Spleen (tissue), 11 donors: ENCODE results near the gene SEC14L6. TPM values are rescaled to one million over a fixed set of nuclear protein-coding genes. Genes with fewer than 3 reads are reported as not detected.
"Not testable (repeated sequence)": the region's sequence is repeated elsewhere in the genome, so short reads cannot be mapped to it uniquely, and the experiment has no call there.

ENCODE experiments used
- DNase-seq: peaks from one replicate; pipeline ENCODE4 v3.0.0-alpha.2; 2020
- H3K27ac ChIP-seq, 8 donors: fragments of 200-600 bp; sonication (generic) in 7 of 8; 1 replicate in 4 of 8; 2 replicates in 4 of 8; pipeline versions ENCODE4 v1.5.0 to v1.8.0; 2016 to 2021; ENCODE audit warnings: inconsistent platforms in 4 of 8, mild to moderate bottlenecking in 4 of 8, moderate library complexity in 1 of 8
- H3K27me3 ChIP-seq, 7 donors: fragments of 200-600 bp; sonication (generic) in 6 of 7; replicated peaks in 1 of 7; 1 replicate in 4 of 7; 2 replicates in 3 of 7; pipeline versions ENCODE4 v1.5.0 to v1.8.0; 2016 to 2021; ENCODE audit warnings: inconsistent platforms in 3 of 7, mild to moderate bottlenecking in 1 of 7
- H3K36me3 ChIP-seq, 6 donors: fragments of 200-600 bp; sonication (generic) in 5 of 6; 1 replicate in 4 of 6; 2 replicates in 2 of 6; pipeline versions ENCODE4 v1.5.0 to v1.8.0; 2016 to 2021; ENCODE audit warnings: inconsistent platforms in 2 of 6
- H3K4me1 ChIP-seq, 6 donors: fragments of 200-600 bp; sonication (generic) in 5 of 6; 1 replicate in 3 of 6; 2 replicates in 3 of 6; pipeline versions ENCODE4 v1.5.0 to v1.8.0; 2016 to 2021; ENCODE audit warnings: inconsistent platforms in 3 of 6
- H3K4me3 ChIP-seq, 8 donors: fragments of 200-600 bp; sonication (generic) in 7 of 8; 1 replicate in 4 of 8; 2 replicates in 4 of 8; pipeline versions ENCODE4 v1.5.0 to v1.8.0; 2016 to 2021; ENCODE audit warnings: inconsistent platforms in 4 of 8, mild to moderate bottlenecking in 4 of 8, moderate library complexity in 2 of 8
- H3K9me3 ChIP-seq, 8 donors: fragments of 200-600 bp; sonication (generic) in 7 of 8; 1 replicate in 4 of 8; 2 replicates in 4 of 8; pipeline versions ENCODE4 v1.5.0 to v1.8.0; 2016 to 2021; ENCODE audit warnings: inconsistent platforms in 4 of 8
- CTCF ChIP-seq, 11 experiments: fragments of 200-600 bp in 7 of 11; fragments of 450-650 bp in 4 of 11; sonication (generic) in 4 of 11; IDR thresholded peaks in 8 of 11; conservative IDR thresholded peaks in 3 of 11; 1 replicate in 7 of 11; 2 replicates in 4 of 11; pipeline versions ENCODE4 v1.4.0 to v1.8.0; 2016 to 2021; ENCODE audit warnings: antibody characterized with exemption in 11 of 11, inconsistent platforms in 4 of 11, mild to moderate bottlenecking in 1 of 11
- POLR2A ChIP-seq, 3 donors: fragments of 450-650 bp; IDR thresholded peaks; one replicate each; pipeline ENCODE4 v1.5.1; 2017; ENCODE audit warnings: antibody characterized with exemption in 3 of 3, mild to moderate bottlenecking in 1 of 3
- POLR2AphosphoS5 ChIP-seq, 3 donors: sonication (generic); formaldehyde crosslinking; IDR thresholded peaks; one replicate each; pipeline ENCODE4 v1.5.1; 2017; ENCODE audit warnings: antibody characterized with exemption in 3 of 3
- WGBS, 5 donors: extraction: QIAGEN DNeasy Blood & Tissue Kit in 3 of 5; methylation state at CpG; one replicate each; pipeline versions ENCODE4 v1.1.5 to v1.1.7; 2013 to 2018; 5-methylcytosine and 5-hydroxymethylcytosine counted together
- intact Hi-C: fragments of 100-400 bp; cut with DNase I; formaldehyde crosslinking; loops from one replicate; pipeline ENCODE4 v1.15.0; 2023; ENCODE audit warnings: low total_unique reads
- polyA plus RNA-seq, 3 donors: library from polyadenylated mRNA; stranded (reverse); fragments of 200-250 nt; gene quantifications; one replicate each; pipeline ENCODE4 v1.2.1, GENCODE V29; 2013
- total RNA-seq, 7 donors: library from RNA; depleted of rRNA in 3 of 7; stranded (reverse); fragments of >200 nt in 3 of 7; fragmentation: NEBNext Ultra II Directional in 4 of 7; extraction: Animal tissue kit (Norgen Biotek cat#: 25700) in 4 of 7; gene quantifications; one replicate each; pipeline versions ENCODE4 v1.1.0 to v1.2.1, GENCODE V29; 2016 to 2021
- donor health status: healthy with polysubstance abuse.
- donor health status: DM: no; HTN: no; CAD: no; lungs with moderate emphysema.
- donor health status: DM: no; HTN: no; CAD: no.
- donor health status: Bipolar disorder and iron deficiency.
- donor health status: healthy.
- donor health status: DM: no; HTN: no; CAD: no.
- donor health status: DM: yes; HTN: yes; CAD: no.

SEC14L6 gene
- total and polyA plus RNA-seq, 10 donors: 0.03 to 0.56 (median 0.17) TPM; not detected in 2

DNA sequence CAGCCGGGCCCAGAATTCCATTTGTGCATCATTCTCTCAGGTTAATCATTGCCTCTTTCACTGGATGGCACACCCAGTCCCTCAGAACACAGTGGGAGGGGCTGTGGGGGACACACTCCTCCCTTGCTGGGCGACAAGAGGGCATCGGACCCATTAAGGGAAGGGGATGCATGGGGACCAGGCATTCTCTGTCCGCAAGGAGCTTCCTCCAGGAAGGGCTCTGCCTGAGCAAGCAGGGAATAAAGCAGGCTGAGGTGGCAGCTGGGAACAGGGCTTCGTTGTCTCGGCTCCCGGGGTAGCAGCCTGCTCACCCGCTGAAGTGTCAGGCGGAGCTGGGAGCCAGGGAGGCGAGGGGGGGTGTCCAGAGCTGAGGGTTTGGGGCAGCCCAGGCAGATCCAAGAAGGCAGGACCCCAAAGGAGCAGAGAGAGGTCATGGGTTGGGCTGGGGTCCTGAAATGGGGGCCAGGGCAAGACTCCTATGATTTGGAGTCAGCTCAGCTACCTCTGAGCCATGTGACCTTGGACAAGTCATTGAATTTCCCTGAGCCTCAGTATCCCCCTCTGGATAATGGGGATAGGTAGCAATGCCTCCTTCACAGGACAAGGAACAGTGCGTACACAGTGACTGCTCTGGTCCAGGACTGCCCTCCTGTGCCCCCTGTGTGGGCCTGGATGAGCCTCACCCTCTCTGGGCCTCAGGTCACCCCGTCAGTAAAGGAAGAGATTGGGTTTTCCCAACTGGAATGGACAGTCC is 26.5 kb upstream of the SEC14L6 start:
- no peak overlapping the region for H3K27ac ChIP-seq
- intact Hi-C loops: no loop called here
- TF ChIP-seq CTCF (IDR thresholded peaks at IDR 0.05 in 8 of 11, conservative IDR thresholded peaks at IDR 0.05 in 3 of 11) (no peak), POLR2AphosphoS5 (IDR thresholded peaks at IDR 0.05) (peak in 1 of 3 donors; percentile 13), POLR2A (IDR thresholded peaks at IDR 0.05) (no peak)
- WGBS, 5 donors: 49 to 85% (median 62%) methylated on average over 6 to 12 of the region's 12 CpGs
- H3K36me3 ChIP-seq: peaks cover 0 to 33% (median 28%) of the 10 kb centered on the region in 6 donors
- peaks cover 0 to 13% (median 4%) of the 10 kb centered on the region in 6 donors for H3K4me1 ChIP-seq
- no peak for DNase-seq
- no peaks in the 10 kb centered on the region for H3K9me3 ChIP-seq
- H3K27me3 ChIP-seq: peaks cover 0 to 7% (median 0%) of the 10 kb centered on the region in 7 donors
- H3K4me3 ChIP-seq: no peak overlapping the region

DNA sequence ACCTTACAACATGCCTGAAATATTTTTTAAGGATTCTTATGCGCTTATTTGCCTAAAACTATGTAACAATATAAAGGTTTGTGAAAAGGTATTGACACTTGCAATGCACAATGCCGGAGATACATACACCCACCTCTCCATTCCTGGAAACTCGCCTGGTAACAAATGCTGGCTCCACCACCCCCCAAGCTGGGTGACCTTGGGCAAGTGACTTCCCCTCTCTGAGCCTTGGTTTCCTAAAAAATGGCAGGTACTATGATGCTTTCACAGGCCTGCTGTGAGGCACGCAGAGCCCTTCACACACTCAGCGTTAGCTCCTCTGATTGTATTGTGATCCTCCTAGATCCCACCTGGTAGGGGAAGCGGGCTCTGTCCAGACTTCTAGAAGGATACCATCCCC is 25.7 kb upstream of the SEC14L6 start:
- 73 to 85% (median 84%) methylated on average over 6 of the region's 6 CpGs for WGBS, 5 donors
- no peaks in the 10 kb centered on the region for H3K9me3 ChIP-seq
- TF ChIP-seq POLR2AphosphoS5 (IDR thresholded peaks at IDR 0.05): no peak
- intact Hi-C loops: no loop called here
- peaks cover 0 to 13% (median 4%) of the 10 kb centered on the region in 6 donors for H3K4me1 ChIP-seq
- H3K27ac ChIP-seq: no peak overlapping the region
- no peak for DNase-seq
- H3K4me3 ChIP-seq: no peak overlapping the region
- peaks cover 0 to 7% (median 0%) of the 10 kb centered on the region in 7 donors for H3K27me3 ChIP-seq
- H3K36me3 ChIP-seq: peaks cover 0 to 25% (median 20%) of the 10 kb centered on the region in 6 donors

- 81 to 92% (median 89%) methylated on average over 5 to 10 of the region's 10 CpGs for WGBS, 5 donors
- no peak for DNase-seq
These were observed 23.2 kb upstream of the SEC14L6 start for GRCh38 chr22:30569674-30570202.

GRCh38 chr22:30568137-30568805 is 21.7 kb upstream of the SEC14L6 start:
- no peak overlapping the region for H3K27ac ChIP-seq
- H3K4me3 ChIP-seq: no peak overlapping the region
- no peaks in the 10 kb centered on the region for H3K9me3 ChIP-seq
- intact Hi-C loops: no loop called here
- H3K36me3 ChIP-seq: no peaks in the 10 kb centered on the region
- H3K4me1 ChIP-seq: no peaks in the 10 kb centered on the region
- 74 to 82% (median 77%) methylated on average over 10 of the region's 10 CpGs for WGBS, 5 donors
- TF ChIP-seq POLR2AphosphoS5 (IDR thresholded peaks at IDR 0.05): no peak
- no peak for TF ChIP-seq POLR2A (IDR thresholded peaks at IDR 0.05)
- DNase-seq: no peak
- H3K27me3 ChIP-seq: peaks cover 0 to 9% (median 0%) of the 10 kb centered on the region in 7 donors

More at GRCh38 chr22:30569674-30570202, 23.2 kb upstream of the SEC14L6 start:
- TF ChIP-seq POLR2AphosphoS5 (IDR thresholded peaks at IDR 0.05): no peak
- no peak for TF ChIP-seq POLR2A (IDR thresholded peaks at IDR 0.05)
- no peak for TF ChIP-seq CTCF (IDR thresholded peaks at IDR 0.05 in 8 of 11, conservative IDR thresholded peaks at IDR 0.05 in 3 of 11)
- H3K9me3 ChIP-seq: no peaks in the 10 kb centered on the region
- intact Hi-C loops: no loop called here
- H3K4me1 ChIP-seq: peaks cover 0 to 2% (median under 1%) of the 10 kb centered on the region in 6 donors
- H3K27ac ChIP-seq: no peak overlapping the region
- peaks cover 0 to under 1% (median 0%) of the 10 kb centered on the region in 6 donors for H3K36me3 ChIP-seq
- H3K27me3 ChIP-seq: peaks cover 0 to 9% (median 0%) of the 10 kb centered on the region in 7 donors
- no peak overlapping the region for H3K4me3 ChIP-seq

DNA sequence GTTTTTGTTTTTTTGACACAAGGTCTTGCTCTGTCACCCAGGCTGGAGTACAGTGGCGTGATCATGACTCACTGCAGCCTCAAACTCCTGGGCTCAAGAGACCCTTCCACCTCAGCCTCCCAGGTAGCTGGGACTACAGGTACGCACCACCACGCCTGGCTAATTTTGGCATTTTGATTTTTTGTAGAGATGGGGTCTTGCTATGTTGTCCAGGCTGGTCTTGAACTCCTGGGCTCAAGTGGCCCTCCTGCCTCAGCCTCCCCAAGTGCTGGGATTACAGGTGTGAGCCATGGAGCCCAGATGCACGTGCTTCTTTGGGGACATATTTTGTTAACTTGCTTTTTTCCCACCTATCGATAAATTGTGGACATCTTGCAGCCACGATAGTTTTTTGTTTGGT is 20.7 kb upstream of the SEC14L6 start:
- H3K4me3 ChIP-seq, intact Hi-C loops, DNase-seq, H3K27me3 ChIP-seq, H3K9me3 ChIP-seq, H3K27ac ChIP-seq, H3K4me1 ChIP-seq, H3K36me3 ChIP-seq: not testable (repeated sequence)
- WGBS, 5 donors: 86 to 88% (median 87%) methylated on average over 6 of the region's 6 CpGs
